ENCODE measurements around the gene C2orf72. TPM values are rescaled to one million over a fixed set of nuclear protein-coding genes. Genes with fewer than 3 reads are reported as not detected.

The C2orf72 gene
- total RNA-seq, 4 donors from 2014 or later: 15.9 to 52.7 (median 23.6) TPM

DNA sequence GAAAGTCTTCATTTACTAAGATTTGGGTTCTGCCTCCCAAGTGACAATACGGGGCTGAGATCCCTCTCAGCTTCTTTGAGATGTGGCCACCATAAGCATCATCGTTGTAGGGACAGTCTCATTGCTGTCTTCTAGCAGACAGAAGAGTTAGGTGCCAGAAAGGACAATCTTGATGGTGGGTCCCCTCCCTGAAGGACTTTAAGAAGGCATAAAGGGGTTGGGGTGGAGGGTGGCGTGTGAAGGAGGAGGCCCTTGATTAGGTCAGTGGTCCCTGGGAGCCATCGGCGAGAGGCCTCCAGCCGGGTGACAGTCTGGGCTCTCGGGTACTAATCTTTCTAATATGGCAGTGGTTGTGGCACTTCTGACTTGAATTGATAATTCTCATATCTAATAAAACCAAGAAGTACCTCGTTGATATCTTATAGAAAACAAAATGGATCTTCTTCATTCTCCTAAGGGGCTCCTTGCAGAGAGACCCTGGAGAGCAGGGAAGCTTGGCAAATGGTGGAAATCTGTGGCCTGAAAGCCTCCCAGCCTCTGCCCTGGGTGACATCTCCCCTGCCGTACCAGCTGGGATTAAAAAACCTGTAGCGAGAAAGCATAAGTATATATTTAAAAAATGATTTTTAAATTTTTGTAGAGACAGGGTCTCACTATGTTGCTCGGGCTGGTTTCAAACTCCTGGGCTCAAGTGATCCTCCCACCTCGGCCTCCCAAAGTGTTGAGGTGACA, 12.1 kb downstream of the C2orf72 start:
- TF ChIP-seq EP300 (IDR thresholded peaks at IDR 0.05; ENCODE audit: low read depth): no peak
- TF ChIP-seq POLR2A (IDR thresholded peaks at IDR 0.05): no peak
- TF ChIP-seq POLR2AphosphoS5 (IDR thresholded peaks at IDR 0.05): no peak
- TF ChIP-seq, protein P1, sequence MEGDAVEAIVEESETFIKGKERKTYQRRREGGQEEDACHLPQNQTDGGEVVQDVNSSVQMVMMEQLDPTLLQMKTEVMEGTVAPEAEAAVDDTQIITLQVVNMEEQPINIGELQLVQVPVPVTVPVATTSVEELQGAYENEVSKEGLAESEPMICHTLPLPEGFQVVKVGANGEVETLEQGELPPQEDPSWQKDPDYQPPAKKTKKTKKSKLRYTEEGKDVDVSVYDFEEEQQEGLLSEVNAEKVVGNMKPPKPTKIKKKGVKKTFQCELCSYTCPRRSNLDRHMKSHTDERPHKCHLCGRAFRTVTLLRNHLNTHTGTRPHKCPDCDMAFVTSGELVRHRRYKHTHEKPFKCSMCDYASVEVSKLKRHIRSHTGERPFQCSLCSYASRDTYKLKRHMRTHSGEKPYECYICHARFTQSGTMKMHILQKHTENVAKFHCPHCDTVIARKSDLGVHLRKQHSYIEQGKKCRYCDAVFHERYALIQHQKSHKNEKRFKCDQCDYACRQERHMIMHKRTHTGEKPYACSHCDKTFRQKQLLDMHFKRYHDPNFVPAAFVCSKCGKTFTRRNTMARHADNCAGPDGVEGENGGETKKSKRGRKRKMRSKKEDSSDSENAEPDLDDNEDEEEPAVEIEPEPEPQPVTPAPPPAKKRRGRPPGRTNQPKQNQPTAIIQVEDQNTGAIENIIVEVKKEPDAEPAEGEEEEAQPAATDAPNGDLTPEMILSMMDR (IDR thresholded peaks at IDR 0.05): no peak
- intact Hi-C loops (cut with DNase I; ENCODE audit: low total_unique reads): no loop called here
- peak overlapping the region; percentile 82 to 86 (median 82) for H3K27ac ChIP-seq
- DNase-seq: no peak
- peaks cover 0 to 45% (median 32%) of the 10 kb centered on the region in 4 donors for H3K4me1 ChIP-seq
- no peaks in the 10 kb centered on the region for H3K36me3 ChIP-seq
- in situ Hi-C loops (cut with MboI; ENCODE audit: low pct_ligation_motif_present in 1 of 4, low pct_unique_long_range_greater_than_20kb in 1 of 4, low sequenced_read_pairs in 3 of 4): no loop called here
- no peaks in the 10 kb centered on the region for H3K9me3 ChIP-seq
- no peak overlapping the region for H3K4me3 ChIP-seq
- WGBS, 2 donors (ENCODE audit: low coverage in 1 of 2): 49 to 69% methylated on average over 5 to 12 of the region's 12 CpGs
- no peaks in the 10 kb centered on the region for H3K27me3 ChIP-seq

DNA sequence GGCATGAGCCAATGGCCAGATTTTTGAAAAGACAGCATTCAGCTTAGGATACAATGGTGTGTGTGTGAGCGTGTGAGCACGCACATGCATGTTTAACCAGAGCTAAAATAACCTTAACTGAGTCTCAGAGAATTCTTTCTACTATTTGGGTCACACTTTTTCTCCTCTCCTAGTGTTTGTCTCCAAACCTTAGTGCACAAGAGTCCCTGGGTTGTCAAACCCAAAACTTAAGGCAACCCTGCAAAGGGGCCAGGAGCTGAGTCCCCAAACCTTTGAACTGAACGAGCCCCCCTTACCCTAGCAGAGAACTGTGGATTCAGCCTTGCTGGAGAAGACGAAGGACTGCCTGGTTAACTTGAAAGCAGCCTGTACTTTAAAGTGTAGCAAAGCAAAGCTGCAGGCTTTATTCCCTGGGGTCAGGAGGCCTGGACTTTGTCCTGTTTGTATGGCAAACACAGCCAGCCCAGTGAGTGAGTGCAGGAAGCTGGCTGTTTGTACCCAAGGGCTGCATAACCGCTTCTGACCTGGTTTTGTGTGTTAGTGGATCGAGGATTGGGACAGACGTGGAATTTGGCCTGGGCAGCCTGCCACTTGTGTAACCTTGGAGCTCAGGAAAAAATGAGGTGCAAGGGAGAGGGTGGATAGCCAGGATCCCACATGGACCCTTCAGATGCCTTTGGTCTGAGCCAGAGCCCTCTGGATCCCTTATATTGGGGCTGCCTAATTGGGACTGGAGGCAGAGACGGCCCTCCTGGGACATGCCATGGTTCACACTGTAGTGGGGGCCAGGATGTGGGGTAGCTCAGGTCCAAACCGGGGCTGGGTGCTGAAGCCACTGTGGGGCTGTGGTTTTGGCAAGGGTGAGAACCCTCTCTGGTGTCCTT, 12.9 kb downstream of the C2orf72 start:
- Histone ChIP-seq H3K36me3 (no peaks in the 10 kb centered on the region), H3K4me1 (peaks cover 0 to 45% (median 32%) of the 10 kb centered on the region in 4 donors), H3K9me3 (no peaks in the 10 kb centered on the region), H3K27me3 (no peaks in the 10 kb centered on the region), H3K27ac (peak overlapping the region; percentile 82 to 86 (median 82)), H3K4me3 (no peak overlapping the region)
- in situ Hi-C loops (cut with MboI; ENCODE audit: low pct_ligation_motif_present in 1 of 4, low pct_unique_long_range_greater_than_20kb in 1 of 4, low sequenced_read_pairs in 3 of 4) (no loop called here), intact Hi-C loops (cut with DNase I; ENCODE audit: low total_unique reads) (no loop called here)
- DNase-seq: peak; percentile 85
- peak; percentile 39 for TF ChIP-seq POLR2A (IDR thresholded peaks at IDR 0.05)
- TF ChIP-seq EP300 (IDR thresholded peaks at IDR 0.05; ENCODE audit: low read depth): no peak
- peak in 2 of 3 donors; percentile 52 to 71 for TF ChIP-seq POLR2AphosphoS5 (IDR thresholded peaks at IDR 0.05)
- TF ChIP-seq, protein P1 (IDR thresholded peaks at IDR 0.05): no peak
- 30 to 40% methylated on average over 3 to 9 of the region's 9 CpGs for WGBS, 2 donors (ENCODE audit: low coverage in 1 of 2)

DNA sequence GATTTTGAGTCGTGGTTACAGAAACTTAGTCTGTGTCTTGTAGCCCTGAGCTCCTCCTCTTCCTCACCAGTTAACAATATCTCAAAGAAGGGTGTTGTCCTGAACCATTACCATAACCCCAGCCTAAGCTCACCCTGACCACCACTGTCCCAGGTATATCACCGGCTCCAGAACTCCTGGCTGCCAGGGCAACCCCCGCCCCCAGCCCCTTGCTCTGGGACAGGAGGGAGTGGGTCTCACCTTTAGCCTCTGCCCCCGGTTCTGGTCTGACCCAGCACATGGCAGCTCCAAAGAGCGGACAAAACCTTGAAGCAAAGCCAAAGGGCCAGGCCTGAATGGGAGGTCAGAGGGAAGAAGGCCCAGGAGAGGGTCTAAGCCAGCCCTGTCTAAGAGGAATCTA, 13.8 kb downstream of the C2orf72 start:
- TF ChIP-seq, protein P1 (IDR thresholded peaks at IDR 0.05): no peak
- no peak for TF ChIP-seq EP300 (IDR thresholded peaks at IDR 0.05; ENCODE audit: low read depth)
- no peak for TF ChIP-seq POLR2A (IDR thresholded peaks at IDR 0.05)
- no peak for TF ChIP-seq POLR2AphosphoS5 (IDR thresholded peaks at IDR 0.05)
- intact Hi-C loops (cut with DNase I; ENCODE audit: low total_unique reads) (no loop called here), in situ Hi-C loops (cut with MboI; ENCODE audit: low pct_ligation_motif_present in 1 of 4, low pct_unique_long_range_greater_than_20kb in 1 of 4, low sequenced_read_pairs in 3 of 4) (no loop called here)
- H3K36me3 ChIP-seq: no peaks in the 10 kb centered on the region
- WGBS, 2 donors (ENCODE audit: low coverage in 1 of 2): 70 to 86% methylated on average over 1 to 5 of the region's 5 CpGs
- no peaks in the 10 kb centered on the region for H3K27me3 ChIP-seq
- H3K27ac ChIP-seq: peak overlapping the region; percentile 82 to 86 (median 82)
- DNase-seq: no peak
- peaks cover 0 to 46% (median 32%) of the 10 kb centered on the region in 4 donors for H3K4me1 ChIP-seq
- H3K9me3 ChIP-seq: no peaks in the 10 kb centered on the region
- H3K4me3 ChIP-seq: no peak overlapping the region

All from transverse colon (tissue), 4 donors.